Esophagus (tissue), 2 donors: ENCODE measurements around the gene CHST11. TPM values are rescaled to one million over a fixed set of nuclear protein-coding genes. Genes with fewer than 3 reads are reported as not detected.

Experiments used
- H3K27ac ChIP-seq, 2 donors: one replicate each; pipeline ENCODE4 v1.5.1; 2013; ENCODE audit warnings: low read depth in 2 of 2, mild to moderate bottlenecking in 2 of 2, inconsistent platforms in 1 of 2, low read length in 1 of 2, moderate library complexity in 1 of 2
- H3K27me3 ChIP-seq, 2 donors: one replicate each; pipeline ENCODE4 v1.6.1; 2013; ENCODE audit warnings: low read length in 2 of 2, control low read depth in 1 of 2, mild to moderate bottlenecking in 1 of 2; ENCODE audit not compliant: insufficient read depth in 2 of 2, control insufficient read depth in 1 of 2
- H3K36me3 ChIP-seq, 2 donors: one replicate each; pipeline ENCODE4 v1.6.1; 2013; ENCODE audit warnings: low read length in 1 of 2; ENCODE audit not compliant: control insufficient read depth in 2 of 2, insufficient read depth in 2 of 2
- H3K4me1 ChIP-seq, 2 donors: one replicate each; pipeline ENCODE4 v1.6.1; 2013; ENCODE audit warnings: low read length in 1 of 2; ENCODE audit not compliant: control insufficient read depth in 2 of 2, insufficient read depth in 2 of 2
- H3K4me3 ChIP-seq, 2 donors: one replicate each; pipeline ENCODE4 v1.5.1; 2013; ENCODE audit warnings: low read length in 2 of 2, mild to moderate bottlenecking in 2 of 2, low read depth in 1 of 2, moderate library complexity in 1 of 2
- H3K9me3 ChIP-seq, 2 donors: one replicate each; pipeline ENCODE4 v1.6.1; 2013; ENCODE audit warnings: mild to moderate bottlenecking in 2 of 2, low read depth in 1 of 2, low read length in 1 of 2, moderate library complexity in 1 of 2; ENCODE audit not compliant: control insufficient read depth in 2 of 2, insufficient read depth in 1 of 2
- WGBS, 2 donors: extraction: QIAGEN DNeasy Blood & Tissue Kit; methylation state at CpG; one replicate each; pipeline ENCODE4 v1.1.7; 2013; 5-methylcytosine and 5-hydroxymethylcytosine counted together
- polyA plus RNA-seq, 2 donors: library from polyadenylated mRNA; stranded (reverse); fragments of 200-250 nt; gene quantifications; one replicate each; pipeline ENCODE4 v1.2.3, GENCODE V29; 2013
- donor health status: healthy with polysubstance abuse.
- donor health status: Bipolar disorder and iron deficiency.

The CHST11 gene
- polyA plus RNA-seq, 2 donors: 0.53 to 1.4 TPM

GRCh38 chr12:104694711-104695110 is 238.0 kb downstream of the CHST11 start:
- no peak overlapping the region for H3K4me3 ChIP-seq
- 79 to 85% methylated on average over 7 of the region's 7 CpGs for WGBS, 2 donors
- H3K27me3 ChIP-seq: no peaks in the 10 kb centered on the region
- no peaks in the 10 kb centered on the region for H3K9me3 ChIP-seq
- no peaks in the 10 kb centered on the region for H3K36me3 ChIP-seq
- no peaks in the 10 kb centered on the region for H3K4me1 ChIP-seq
- no peak overlapping the region for H3K27ac ChIP-seq

- Histone ChIP-seq H3K4me1 (no peaks in the 10 kb centered on the region), H3K27me3 (no peaks in the 10 kb centered on the region), H3K4me3 (no peak overlapping the region), H3K27ac (no peak overlapping the region), H3K36me3 (no peaks in the 10 kb centered on the region), H3K9me3 (no peaks in the 10 kb centered on the region)
- WGBS, 2 donors: 40 to 47% methylated on average over 12 of the region's 12 CpGs
Observed at GRCh38 chr12:104695453-104696148, 238.9 kb downstream of the CHST11 start.

DNA sequence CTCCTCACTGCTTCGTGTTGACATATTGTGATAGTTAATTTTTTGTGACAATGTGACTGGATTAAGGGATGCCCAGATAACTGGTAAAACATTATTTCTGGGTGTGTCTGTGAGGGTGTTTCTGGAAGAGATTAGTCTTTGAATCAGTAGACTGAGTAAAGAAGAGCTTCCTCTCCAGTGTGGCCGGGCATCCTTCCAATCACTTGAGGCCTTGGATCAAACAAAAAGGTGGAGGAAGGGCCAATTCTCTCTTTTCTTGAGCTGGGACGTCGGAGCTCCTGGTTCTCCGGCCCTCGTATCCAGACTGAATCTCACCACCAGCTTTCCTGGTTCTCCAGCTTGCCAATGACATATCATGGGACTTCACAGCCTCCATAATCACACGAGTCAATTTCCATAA is 240.4 kb downstream of the CHST11 start:
- H3K4me1 ChIP-seq: no peaks in the 10 kb centered on the region
- no peak overlapping the region for H3K27ac ChIP-seq
- no peaks in the 10 kb centered on the region for H3K27me3 ChIP-seq
- no peaks in the 10 kb centered on the region for H3K9me3 ChIP-seq
- WGBS, 2 donors: 64 to 65% methylated on average over 7 of the region's 7 CpGs
- no peaks in the 10 kb centered on the region for H3K36me3 ChIP-seq
- no peak overlapping the region for H3K4me3 ChIP-seq

GRCh38 chr12:104698871-104699270 is 242.1 kb downstream of the CHST11 start:
- Histone ChIP-seq H3K36me3 (no peaks in the 10 kb centered on the region), H3K27ac (no peak overlapping the region), H3K4me1 (no peaks in the 10 kb centered on the region), H3K27me3 (no peaks in the 10 kb centered on the region), H3K9me3 (no peaks in the 10 kb centered on the region), H3K4me3 (no peak overlapping the region)
- WGBS, 2 donors: 73 to 79% methylated on average over 3 of the region's 3 CpGs

DNA sequence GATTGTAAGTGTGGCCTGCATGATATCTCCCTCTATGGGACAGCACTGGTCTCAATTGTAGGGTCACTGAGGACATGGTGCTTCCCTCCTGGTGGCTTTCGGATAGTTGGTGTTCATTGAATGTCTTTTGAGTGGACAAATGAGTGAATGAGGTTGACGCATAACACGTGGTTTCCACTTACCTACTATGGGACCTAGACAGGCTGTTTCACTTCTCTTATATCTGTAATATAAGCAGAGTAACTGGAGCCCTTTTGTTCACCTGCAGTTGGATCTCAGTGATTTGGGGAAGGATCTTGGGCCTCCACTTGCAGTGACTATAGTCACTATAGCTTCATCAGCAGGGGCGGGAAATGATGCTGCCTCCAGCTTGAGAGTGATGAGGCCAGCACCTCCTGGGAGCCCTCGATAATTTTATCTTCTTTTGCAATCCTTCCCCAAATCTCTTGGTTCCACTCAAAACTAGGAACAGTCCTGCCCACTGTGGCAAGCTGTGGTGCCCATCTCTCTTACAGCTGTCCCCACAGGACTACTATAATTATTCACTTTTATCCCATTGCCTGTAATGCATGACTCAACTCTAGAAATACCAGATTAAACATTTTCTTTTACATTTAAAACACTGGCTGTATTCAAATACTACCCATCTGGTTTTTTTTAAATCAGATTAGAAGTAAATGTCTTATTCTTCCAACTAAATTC is 242.9 kb downstream of the CHST11 start:
- WGBS, 2 donors: 80 to 85% methylated on average over 5 of the region's 5 CpGs
- no peaks in the 10 kb centered on the region for H3K9me3 ChIP-seq
- no peaks in the 10 kb centered on the region for H3K27me3 ChIP-seq
- H3K4me3 ChIP-seq: no peak overlapping the region
- H3K27ac ChIP-seq: no peak overlapping the region
- H3K36me3 ChIP-seq: no peaks in the 10 kb centered on the region
- no peaks in the 10 kb centered on the region for H3K4me1 ChIP-seq

DNA sequence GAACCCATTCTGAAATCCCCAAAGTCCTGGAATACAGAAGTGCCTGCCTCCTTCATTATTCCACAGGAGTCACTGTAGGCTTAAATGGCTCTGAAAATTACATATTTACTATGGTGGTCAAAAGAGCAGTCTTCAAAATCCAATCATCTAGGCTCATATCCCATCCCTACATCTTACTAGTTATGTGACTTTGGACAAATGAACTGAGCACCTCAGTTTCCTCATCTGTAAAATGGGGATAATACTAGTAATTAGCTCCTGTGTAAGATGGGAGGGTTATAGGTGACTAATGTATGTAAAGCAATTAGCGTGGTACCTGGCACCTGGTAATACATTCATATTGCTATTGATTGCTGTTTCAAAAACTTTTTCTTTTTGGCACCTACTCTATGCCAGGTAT is 243.6 kb downstream of the CHST11 start:
- Histone ChIP-seq H3K36me3 (no peaks in the 10 kb centered on the region), H3K4me1 (no peaks in the 10 kb centered on the region), H3K9me3 (no peaks in the 10 kb centered on the region), H3K27me3 (no peaks in the 10 kb centered on the region), H3K4me3 (no peak overlapping the region), H3K27ac (no peak overlapping the region)
- 89 to 93% methylated on average over 1 of the region's 1 CpG for WGBS, 2 donors

DNA sequence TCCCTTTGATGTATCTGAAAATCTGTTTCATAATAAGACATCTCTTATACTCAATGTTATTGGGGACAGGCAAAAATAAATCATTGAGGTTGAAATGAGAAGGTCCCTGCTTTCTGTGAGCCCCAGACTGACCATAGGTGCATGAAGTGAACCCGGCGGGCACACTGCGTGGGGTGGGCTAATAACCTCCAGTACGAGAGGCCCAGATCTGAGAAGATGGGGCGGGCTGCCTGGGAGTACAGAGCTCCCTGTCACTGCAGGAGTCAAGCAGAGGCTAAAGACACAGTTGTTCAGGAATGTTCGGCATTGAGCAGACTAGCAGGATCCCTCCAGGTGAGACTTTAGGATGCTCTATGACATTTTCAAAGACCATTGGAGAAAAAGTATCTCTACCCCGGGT is 244.6 kb downstream of the CHST11 start:
- no peaks in the 10 kb centered on the region for H3K9me3 ChIP-seq
- no peaks in the 10 kb centered on the region for H3K4me1 ChIP-seq
- whole genome bisulfite sequencing, 2 donors: 89 to 91% methylated on average over 7 of the region's 7 CpGs
- no peaks in the 10 kb centered on the region for H3K27me3 ChIP-seq
- no peak overlapping the region for H3K27ac ChIP-seq
- no peak overlapping the region for H3K4me3 ChIP-seq
- no peaks in the 10 kb centered on the region for H3K36me3 ChIP-seq

DNA sequence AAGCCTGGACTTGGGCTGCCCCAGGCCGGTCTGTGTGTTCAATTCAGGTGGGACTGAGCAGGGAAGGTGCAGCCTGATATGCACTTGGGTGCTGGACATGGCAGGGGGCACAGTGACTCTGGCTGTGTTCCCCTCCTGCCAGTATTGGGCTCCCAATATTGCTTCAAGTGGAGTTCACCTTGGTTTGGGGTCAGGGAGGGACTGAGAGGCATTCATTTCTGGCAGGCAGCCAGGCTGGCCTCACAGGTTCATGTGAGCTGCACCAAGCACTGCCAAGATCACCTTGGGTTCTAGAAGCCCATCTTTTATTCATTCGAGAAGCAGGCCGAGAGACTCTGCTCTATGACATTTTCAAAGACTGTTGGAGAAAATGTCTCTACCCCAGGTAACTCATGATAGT is 245.0 kb downstream of the CHST11 start:
- H3K9me3 ChIP-seq: no peaks in the 10 kb centered on the region
- no peak overlapping the region for H3K27ac ChIP-seq
- WGBS, 2 donors: 95 to 99% methylated on average over 3 of the region's 3 CpGs
- no peak overlapping the region for H3K4me3 ChIP-seq
- H3K27me3 ChIP-seq: no peaks in the 10 kb centered on the region
- no peaks in the 10 kb centered on the region for H3K4me1 ChIP-seq
- no peaks in the 10 kb centered on the region for H3K36me3 ChIP-seq

DNA sequence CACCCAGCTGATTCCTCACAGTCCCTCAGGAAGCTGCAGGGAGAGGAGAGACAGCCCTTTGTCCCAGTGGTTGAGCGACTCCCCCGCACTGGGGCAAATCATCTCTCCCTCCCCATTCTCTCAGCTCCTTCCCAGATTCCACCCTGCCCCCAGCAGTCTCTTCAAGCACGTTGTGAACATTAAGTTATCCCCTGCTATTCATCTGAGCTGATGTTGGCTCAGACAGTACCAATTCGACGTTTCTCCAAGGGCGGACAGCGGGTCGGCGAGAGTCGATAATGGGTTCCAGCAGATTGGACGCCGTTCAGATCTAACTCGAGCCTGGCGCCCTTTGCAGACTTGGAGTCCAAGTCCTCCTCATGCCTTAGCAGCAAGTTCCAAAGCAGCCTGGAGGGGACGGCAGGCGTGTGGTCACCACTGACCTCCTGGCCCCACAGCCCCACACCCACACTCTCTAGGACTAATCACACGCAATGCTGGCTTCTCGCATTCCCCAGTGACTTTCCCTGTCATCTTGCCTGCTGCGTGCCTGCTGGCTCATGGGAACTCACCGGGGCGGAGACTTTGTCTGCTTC is 245.9 kb downstream of the CHST11 start:
- WGBS, 2 donors: 73 to 81% methylated on average over 21 of the region's 21 CpGs
- Histone ChIP-seq H3K27ac (no peak overlapping the region), H3K4me3 (no peak overlapping the region), H3K9me3 (no peaks in the 10 kb centered on the region), H3K4me1 (no peaks in the 10 kb centered on the region), H3K27me3 (no peaks in the 10 kb centered on the region), H3K36me3 (no peaks in the 10 kb centered on the region)
